ENCODE results near the gene CISD1. TPM values are rescaled to one million over a fixed set of nuclear protein-coding genes. Genes with fewer than 3 reads are reported as not detected.
A peak's percentile ranks its signal among the peaks of the same experiment; 100 is the strongest.
"Not testable (repeated sequence)": the region's sequence is repeated elsewhere in the genome, so short reads cannot be mapped to it uniquely, and the experiment has no call there.

CISD1 gene
- 24.5 TPM for total RNA-seq
- long read RNA-seq, transcript CISD1-201 (3 exons, 2,479 nt) = major isoform, 14 of 23 reads
- long read RNA-seq, partial matches to known transcripts = 5 of 23 reads
- long read RNA-seq, other reads (novel, unspliced or antisense) = 4 of 23 reads

DNA sequence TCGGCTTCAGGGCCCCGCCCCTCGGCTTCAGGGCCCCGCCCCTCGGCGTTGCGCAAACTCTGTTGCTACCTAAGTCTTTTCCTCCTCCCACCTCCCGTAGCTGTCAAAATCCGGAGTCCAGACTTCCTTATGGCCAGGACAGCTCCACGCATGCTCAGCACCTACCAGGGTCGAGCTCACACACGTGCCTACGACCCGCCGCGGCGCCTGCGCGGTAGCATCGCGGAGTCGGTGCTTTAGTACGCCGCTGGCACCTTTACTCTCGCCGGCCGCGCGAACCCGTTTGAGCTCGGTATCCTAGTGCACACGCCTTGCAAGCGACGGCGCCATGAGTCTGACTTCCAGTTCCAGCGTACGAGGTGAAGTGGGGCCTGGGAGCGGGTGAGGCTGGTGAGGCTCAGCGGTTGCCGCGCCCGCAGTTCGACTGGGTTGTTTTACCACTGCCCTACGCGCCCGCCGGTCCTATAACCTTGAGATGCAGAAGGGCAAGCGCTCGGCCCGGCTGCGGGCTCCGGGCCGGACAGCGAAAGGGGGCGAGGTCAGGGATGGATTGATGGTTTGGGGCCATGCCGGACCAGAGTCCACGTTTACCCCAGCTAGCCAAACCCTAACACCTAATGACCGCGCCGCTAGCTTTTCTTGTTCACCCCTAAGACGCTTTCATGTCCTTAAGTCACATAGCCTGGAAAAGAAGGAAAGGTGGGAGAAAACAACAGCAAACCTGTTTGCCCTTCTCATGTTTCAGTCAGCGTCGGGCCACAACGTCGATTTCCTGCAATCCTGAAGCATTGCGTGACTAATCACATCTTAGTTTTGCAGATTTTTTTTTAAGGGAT lies at the start of gene CISD1:
Gene CISD1, plus strand, starts transcription at position 217 of the 836 bp plus-strand sequence. Its CDS starts 112 bp downstream, at position 329.
- Histone ChIP-seq H3K4me1 (peaks cover 27% of the 10 kb centered on the region), H3K27ac (peak within 1 kb of the TSS; percentile 98), H3K36me3 (no peaks in the 10 kb centered on the region), H3K4me3 (peak within 1 kb of the TSS; percentile 65), H3K27me3 (ENCODE audit: low read depth) (no peaks in the 10 kb centered on the region), H3K9me3 (no peaks in the 10 kb centered on the region)
- ATAC-seq (peak; percentile 93), DNase-seq (peak; percentile 99)
- TF ChIP-seq, protein P1, sequence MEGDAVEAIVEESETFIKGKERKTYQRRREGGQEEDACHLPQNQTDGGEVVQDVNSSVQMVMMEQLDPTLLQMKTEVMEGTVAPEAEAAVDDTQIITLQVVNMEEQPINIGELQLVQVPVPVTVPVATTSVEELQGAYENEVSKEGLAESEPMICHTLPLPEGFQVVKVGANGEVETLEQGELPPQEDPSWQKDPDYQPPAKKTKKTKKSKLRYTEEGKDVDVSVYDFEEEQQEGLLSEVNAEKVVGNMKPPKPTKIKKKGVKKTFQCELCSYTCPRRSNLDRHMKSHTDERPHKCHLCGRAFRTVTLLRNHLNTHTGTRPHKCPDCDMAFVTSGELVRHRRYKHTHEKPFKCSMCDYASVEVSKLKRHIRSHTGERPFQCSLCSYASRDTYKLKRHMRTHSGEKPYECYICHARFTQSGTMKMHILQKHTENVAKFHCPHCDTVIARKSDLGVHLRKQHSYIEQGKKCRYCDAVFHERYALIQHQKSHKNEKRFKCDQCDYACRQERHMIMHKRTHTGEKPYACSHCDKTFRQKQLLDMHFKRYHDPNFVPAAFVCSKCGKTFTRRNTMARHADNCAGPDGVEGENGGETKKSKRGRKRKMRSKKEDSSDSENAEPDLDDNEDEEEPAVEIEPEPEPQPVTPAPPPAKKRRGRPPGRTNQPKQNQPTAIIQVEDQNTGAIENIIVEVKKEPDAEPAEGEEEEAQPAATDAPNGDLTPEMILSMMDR (IDR thresholded peaks at IDR 0.05) = no peak
- intact Hi-C loops (cut with DNase I) = no loop called here

DNA sequence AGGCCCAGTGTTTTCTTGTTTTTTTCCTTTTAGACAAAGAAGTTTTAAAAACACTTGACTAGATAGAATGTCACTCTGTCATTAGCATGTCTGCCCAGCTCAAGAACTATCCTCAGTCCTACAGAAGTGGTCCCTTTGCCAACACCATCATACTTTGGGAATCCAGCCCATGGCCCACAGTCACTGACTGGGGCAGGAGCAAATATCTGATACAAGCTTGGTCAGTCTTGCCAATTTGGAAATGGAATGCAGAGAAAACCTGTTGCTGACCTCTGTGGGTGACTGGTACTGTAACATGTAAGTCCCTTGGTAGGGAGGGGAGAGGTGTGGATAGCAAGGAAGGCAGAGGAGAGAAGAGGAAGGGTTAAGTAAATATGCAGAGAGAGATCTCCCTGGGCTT lies 49.1 kb upstream of the CISD1 start:
- no peaks in the 10 kb centered on the region for H3K9me3 ChIP-seq
- H3K36me3 ChIP-seq = no peaks in the 10 kb centered on the region
- no peak overlapping the region for H3K4me3 ChIP-seq
- no peak overlapping the region for H3K27ac ChIP-seq
- TF ChIP-seq, protein P1 (IDR thresholded peaks at IDR 0.05) = no peak
- no peaks in the 10 kb centered on the region for H3K4me1 ChIP-seq
- H3K27me3 ChIP-seq (ENCODE audit: low read depth) = no peaks in the 10 kb centered on the region
- intact Hi-C loops (cut with DNase I) = no loop called here
- no peak for ATAC-seq
- no peak for DNase-seq

DNA sequence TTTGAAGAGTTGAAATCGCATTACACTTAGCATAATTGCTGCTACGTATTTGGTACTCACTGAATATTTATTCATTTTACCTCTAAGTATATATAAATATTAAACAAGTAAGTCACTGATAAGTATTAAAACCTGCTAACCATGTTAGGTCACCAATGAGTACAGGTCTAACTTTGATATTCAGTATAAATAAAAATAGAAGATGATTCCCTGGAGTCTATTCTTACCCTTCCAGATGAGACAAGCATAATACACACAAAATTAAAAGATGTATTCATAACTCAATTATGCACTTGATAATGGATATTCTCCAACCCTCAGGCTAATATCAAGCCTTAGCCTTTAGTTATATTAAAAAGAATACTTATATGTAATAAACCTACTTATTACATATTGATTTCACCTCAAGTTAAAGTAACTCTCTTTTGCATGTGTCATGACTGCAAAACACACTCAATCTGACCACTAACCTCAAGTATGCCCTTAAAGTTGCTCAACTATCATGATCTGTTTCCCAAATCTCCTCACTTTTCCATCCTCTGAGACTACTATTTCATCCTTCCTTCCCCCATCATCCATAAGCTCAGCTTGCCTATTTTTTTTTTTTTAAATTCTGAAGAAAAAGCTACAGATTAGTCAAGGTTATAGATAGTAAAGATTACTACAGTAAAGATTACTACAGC lies 48.1 kb upstream of the CISD1 start:
- Histone ChIP-seq H3K4me1 (no peaks in the 10 kb centered on the region), H3K27me3 (ENCODE audit: low read depth) (no peaks in the 10 kb centered on the region), H3K9me3 (no peaks in the 10 kb centered on the region), H3K36me3 (no peaks in the 10 kb centered on the region), H3K4me3 (no peak overlapping the region), H3K27ac (no peak overlapping the region)
- intact Hi-C loops (cut with DNase I) = no loop called here
- no peak for ATAC-seq
- no peak for DNase-seq
- TF ChIP-seq, protein P1 (IDR thresholded peaks at IDR 0.05) = no peak

DNA sequence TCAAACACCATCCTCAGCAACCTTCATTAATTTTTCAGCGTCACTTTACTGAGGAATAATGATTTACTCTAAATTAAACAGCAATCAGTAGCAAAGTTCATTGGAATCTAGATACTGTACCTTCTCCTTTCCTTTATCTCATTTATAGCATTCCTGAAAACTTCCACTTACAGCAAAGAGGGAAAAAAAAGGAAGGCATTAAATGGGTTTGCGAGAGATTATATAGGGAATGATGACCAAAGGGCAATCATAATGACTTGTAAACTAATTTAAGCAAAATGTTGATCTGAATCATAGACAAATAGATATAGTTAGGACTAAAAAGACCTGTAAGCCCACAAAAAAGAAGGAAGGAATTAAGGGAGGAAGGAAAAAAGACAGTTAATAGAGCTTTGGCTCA lies 43.3 kb upstream of the CISD1 start:
- Histone ChIP-seq H3K36me3 (peaks cover 16% of the 10 kb centered on the region), H3K27ac (no peak overlapping the region), H3K4me3 (no peak overlapping the region), H3K27me3 (ENCODE audit: low read depth) (no peaks in the 10 kb centered on the region), H3K9me3 (no peaks in the 10 kb centered on the region), H3K4me1 (no peaks in the 10 kb centered on the region)
- ATAC-seq (no peak), DNase-seq (no peak)
- TF ChIP-seq, protein P1 (IDR thresholded peaks at IDR 0.05) = no peak
- intact Hi-C loops (cut with DNase I) = no loop called here

DNA sequence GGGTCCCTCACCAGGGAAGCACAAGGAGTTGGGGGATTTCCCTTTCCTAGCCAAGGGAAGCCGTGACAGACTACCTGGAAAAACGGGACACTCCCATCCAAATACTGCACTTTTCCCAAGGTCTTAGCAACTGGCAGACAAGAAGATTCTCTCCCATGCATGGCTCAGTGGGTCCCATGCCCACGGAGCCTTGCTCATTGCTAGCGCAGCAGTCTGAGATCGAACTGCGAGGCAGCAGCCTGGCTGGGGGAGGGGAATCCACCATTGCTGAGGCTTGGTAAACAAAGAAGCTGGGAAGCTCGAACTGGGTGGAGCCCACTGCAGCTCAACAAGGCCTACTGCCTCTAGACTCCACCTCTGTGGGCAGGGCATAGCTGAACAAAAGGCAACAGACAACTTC lies 39.1 kb upstream of the CISD1 start:
- peaks cover 16% of the 10 kb centered on the region for H3K36me3 ChIP-seq
- H3K27ac ChIP-seq; ATAC-seq; DNase-seq; H3K4me3 ChIP-seq; H3K27me3 ChIP-seq (ENCODE audit: low read depth); intact Hi-C loops (cut with DNase I); H3K4me1 ChIP-seq; H3K9me3 ChIP-seq: not testable (repeated sequence)

Measured in lower lobe of right lung (tissue), 2 donors.